PFSK-1 (cell line): ENCODE data around the gene TSKU.

Experiments used
- FOXP2 ChIP-seq: optimal IDR thresholded peaks from 2 replicates; pipeline ENCODE3; 2011; ENCODE audit warnings: borderline replicate concordance, control low read depth, inconsistent platforms; ENCODE audit not compliant: insufficient read depth; ENCODE audit errors: extremely low read length, extremely low read depth
- POLR2AphosphoS5 ChIP-seq: IDR thresholded peaks from 2 replicates; pipeline ENCODE4 v1.6.1; 2012; ENCODE audit warnings: low read depth, mild to moderate bottlenecking, control low read depth, low read length, moderate library complexity
- REST ChIP-seq, 2 experiments: IDR thresholded peaks; 2 replicates each; pipeline versions ENCODE4 v1.6.1 to v1.8.0; 2011 to 2012; ENCODE audit warnings: low read depth in 2 of 2, low read length in 2 of 2, control low read depth in 1 of 2, inconsistent platforms in 1 of 2, mild to moderate bottlenecking in 1 of 2, moderate library complexity in 1 of 2; ENCODE audit not compliant: insufficient read depth in 1 of 2
- SIN3A ChIP-seq: IDR thresholded peaks from 2 replicates; pipeline ENCODE4 v1.6.1; 2012; ENCODE audit warnings: mild to moderate bottlenecking, low read length, moderate library complexity, borderline replicate concordance; ENCODE audit not compliant: insufficient read depth
- TAF1 ChIP-seq: IDR thresholded peaks from 2 replicates; pipeline ENCODE4 v1.6.1; 2012; ENCODE audit warnings: low read length, control low read depth, borderline replicate concordance; ENCODE audit not compliant: insufficient read depth

The TSKU gene

GRCh38 chr11:76747915-76748860 is 35.0 kb upstream of the TSKU start:
- TF ChIP-seq SIN3A: no peak
- TF ChIP-seq TAF1: no peak
- TF ChIP-seq POLR2AphosphoS5: no peak
- no peak for TF ChIP-seq REST (IDR thresholded peaks at IDR 0.05; ENCODE audit: insufficient read depth in 1 of 2, low read depth in 2 of 2, low read length in 2 of 2)

- no peak for TF ChIP-seq TAF1
- no peak for TF ChIP-seq FOXP2
- TF ChIP-seq POLR2AphosphoS5: no peak
- TF ChIP-seq REST (IDR thresholded peaks at IDR 0.05; ENCODE audit: insufficient read depth in 1 of 2, low read depth in 2 of 2, low read length in 2 of 2): no peak
- TF ChIP-seq SIN3A: no peak
Observed at GRCh38 chr11:76748948-76749347, 34.2 kb upstream of the TSKU start.

- no peak for TF ChIP-seq FOXP2
- TF ChIP-seq TAF1: no peak
Observed at GRCh38 chr11:76750067-76750466, 33.1 kb upstream of the TSKU start.

- no peak for TF ChIP-seq REST (IDR thresholded peaks at IDR 0.05; ENCODE audit: insufficient read depth in 1 of 2, low read depth in 2 of 2, low read length in 2 of 2)
Observed at GRCh38 chr11:76750746-76751145, 32.4 kb upstream of the TSKU start.

GRCh38 chr11:76752321-76753143 is 30.6 kb upstream of the TSKU start:
- TF ChIP-seq REST (IDR thresholded peaks at IDR 0.05; ENCODE audit: insufficient read depth in 1 of 2, low read depth in 2 of 2, low read length in 2 of 2): peak in 1 of 2 experiments; percentile 21; a peak in 1 of 4 replicates
- TF ChIP-seq FOXP2: no peak
